ENCODE results near the gene CYP4F3. TPM values are rescaled to one million over a fixed set of nuclear protein-coding genes. Genes with fewer than 3 reads are reported as not detected.

The CYP4F3 gene
- total RNA-seq, 1 donor from 2014 or later, result not detected

GRCh38 chr19:15640904-15641597, 354 bp downstream of the CYP4F3 start:
- H3K27ac Mint-ChIP-seq, result no peak overlapping the region
- H3K27me3 Mint-ChIP-seq, result peaks cover 13% of the 10 kb centered on the region
- H3K4me3 Mint-ChIP-seq, result no peak overlapping the region

GRCh38 chr19:15641901-15642491, 1.3 kb downstream of the CYP4F3 start:
- Mint-ChIP-seq H3K9me3 (no peaks in the 10 kb centered on the region), H3K27ac (no peak overlapping the region), H3K27me3 (peaks cover 12% of the 10 kb centered on the region), H3K4me3 (no peak overlapping the region), H3K36me3 (ENCODE audit: low read depth) (no peaks in the 10 kb centered on the region), H3K4me1 (peaks cover 4% of the 10 kb centered on the region)
- TF ChIP-seq CTCF (IDR thresholded peaks at IDR 0.05), result no peak
- intact Hi-C loops (cut with micrococcal nuclease), result no loop called here
- POLR2A ChIA-PET, result no interaction called here
- ATAC-seq (ENCODE audit: low read depth) (no peak), DNase-seq (no peak)
- CTCF ChIA-PET, result no interaction called here

More at GRCh38 chr19:15640904-15641597, 354 bp downstream of the CYP4F3 start:
- POLR2A ChIA-PET, result interaction anchor here (0.7 kb wide), 1 partner anchor 8 kb away, joined by 4 read pairs; no protein-coding TSS in a partner anchor
- H3K36me3 Mint-ChIP-seq (ENCODE audit: low read depth), result no peaks in the 10 kb centered on the region
- ATAC-seq (ENCODE audit: low read depth), result no peak
- no peak for DNase-seq
- no peaks in the 10 kb centered on the region for H3K9me3 Mint-ChIP-seq
- H3K4me1 Mint-ChIP-seq, result peaks cover 4% of the 10 kb centered on the region
- intact Hi-C loops (cut with micrococcal nuclease), result no loop called here
- TF ChIP-seq CTCF (IDR thresholded peaks at IDR 0.05), result no peak
- CTCF ChIA-PET, result no interaction called here

GRCh38 chr19:15642807-15643206, 2.1 kb downstream of the CYP4F3 start:
- ATAC-seq (ENCODE audit: low read depth), result no peak
- intact Hi-C loops (cut with micrococcal nuclease), result no loop called here
- POLR2A ChIA-PET, result no interaction called here
- no peaks in the 10 kb centered on the region for H3K36me3 Mint-ChIP-seq (ENCODE audit: low read depth)
- H3K4me3 Mint-ChIP-seq, result no peak overlapping the region
- TF ChIP-seq CTCF (IDR thresholded peaks at IDR 0.05), result no peak
- H3K4me1 Mint-ChIP-seq, result peaks cover 4% of the 10 kb centered on the region
- H3K9me3 Mint-ChIP-seq, result no peaks in the 10 kb centered on the region
- H3K27ac Mint-ChIP-seq, result no peak overlapping the region
- no peak for DNase-seq
- peaks cover 6% of the 10 kb centered on the region for H3K27me3 Mint-ChIP-seq
- CTCF ChIA-PET, result no interaction called here

GRCh38 chr19:15643387-15643786, 2.7 kb downstream of the CYP4F3 start:
- H3K27me3 Mint-ChIP-seq, result peaks cover 5% of the 10 kb centered on the region
- no peaks in the 10 kb centered on the region for H3K9me3 Mint-ChIP-seq
- H3K27ac Mint-ChIP-seq, result no peak overlapping the region
- no peak for ATAC-seq (ENCODE audit: low read depth)
- DNase-seq, result no peak
- intact Hi-C loops (cut with micrococcal nuclease), result no loop called here
- H3K4me1 Mint-ChIP-seq, result peaks cover 4% of the 10 kb centered on the region
- H3K36me3 Mint-ChIP-seq (ENCODE audit: low read depth), result no peaks in the 10 kb centered on the region
- ChIA-PET POLR2A (no interaction called here), CTCF (no interaction called here)
- H3K4me3 Mint-ChIP-seq, result no peak overlapping the region
- no peak for TF ChIP-seq CTCF (IDR thresholded peaks at IDR 0.05)

GRCh38 chr19:15644066-15644741, 3.5 kb downstream of the CYP4F3 start:
- Mint-ChIP-seq H3K4me3 (no peak overlapping the region), H3K9me3 (no peaks in the 10 kb centered on the region), H3K36me3 (ENCODE audit: low read depth) (no peaks in the 10 kb centered on the region), H3K4me1 (peaks cover 4% of the 10 kb centered on the region), H3K27me3 (peaks cover 5% of the 10 kb centered on the region), H3K27ac (no peak overlapping the region)
- CTCF ChIA-PET, result no interaction called here
- POLR2A ChIA-PET, result no interaction called here
- intact Hi-C loops (cut with micrococcal nuclease), result no loop called here
- TF ChIP-seq CTCF (IDR thresholded peaks at IDR 0.05), result no peak
- DNase-seq (no peak), ATAC-seq (ENCODE audit: low read depth) (no peak)
